Caco-2 (cell line): Measurements from ENCODE around the gene BAHD1. TPM values are rescaled to one million over a fixed set of nuclear protein-coding genes. Genes with fewer than 3 reads are reported as not detected.

Experiments used
- BruUV-seq: library from RNA; stranded (reverse); fragments of 400-500 nt; replicated peaks from 2 replicates; lab custom pipeline; 2021; lab: Mats Ljungman, UMichigan
- CTCF ChIA-PET: fragments of 300-600 bp; sonication (Branson Sonifier 250); formaldehyde crosslinking; loops from one replicate; lab custom pipeline; 2022; ENCODE audit warnings: antibody characterized with exemption; lab: Charles Lee
- POLR2A ChIA-PET: fragments of 300-600 bp; sonication (Branson Sonifier 250); formaldehyde crosslinking; loops from one replicate; lab custom pipeline; 2022; ENCODE audit warnings: antibody characterized with exemption; lab: Charles Lee
- DNase-seq, 2 experiments: peaks; one replicate each; pipeline versions ENCODE4 v3.0.0 to v3.0.0-alpha.2; 2020 to 2022
- H3K27me3 ChIP-seq: replicated peaks from 2 replicates; pipeline ENCODE4 v1.6.0; 2011; ENCODE audit warnings: low read length; ENCODE audit not compliant: control insufficient read depth, insufficient read depth
- H3K36me3 ChIP-seq: 2 replicates; pipeline ENCODE4 v1.5.1; 2011; ENCODE audit warnings: low read length; ENCODE audit not compliant: control insufficient read depth, insufficient read depth
- H3K4me1 ChIP-seq: fragments of 250-450 bp; sonication (Bioruptor Pico); 2 replicates; pipeline ENCODE4 v1.5.1; 2020; ENCODE audit warnings: mild to moderate bottlenecking
- H3K4me3 ChIP-seq: 2 replicates; pipeline ENCODE4 v1.5.1; 2011; ENCODE audit warnings: low read depth, mild to moderate bottlenecking, control low read depth, low read length
- H3K9me3 ChIP-seq: fragments of 250-450 bp; sonication (Bioruptor Pico); 2 replicates; pipeline ENCODE4 v1.5.1; 2020; ENCODE audit warnings: mild to moderate bottlenecking, moderate library complexity
- H3K27ac Mint-ChIP-seq: one replicate; pipeline ENCODE4 v1.8.0; 2022; ENCODE audit warnings: mixed read lengths; ENCODE audit not compliant: unreplicated experiment
- H3K27me3 Mint-ChIP-seq: one replicate; pipeline ENCODE4 v1.8.0; 2022; ENCODE audit warnings: mixed read lengths; ENCODE audit not compliant: insufficient read depth, unreplicated experiment
- H3K36me3 Mint-ChIP-seq: one replicate; pipeline ENCODE4 v1.8.0; 2022; ENCODE audit warnings: mild to moderate bottlenecking, mixed read lengths; ENCODE audit not compliant: insufficient read depth, unreplicated experiment
- H3K4me1 Mint-ChIP-seq: one replicate; pipeline ENCODE4 v1.8.0; 2022; ENCODE audit warnings: low read depth, mixed read lengths; ENCODE audit not compliant: unreplicated experiment
- H3K4me3 Mint-ChIP-seq: one replicate; pipeline ENCODE4 v1.8.0; 2022; ENCODE audit warnings: mild to moderate bottlenecking, moderate library complexity, mixed read lengths; ENCODE audit not compliant: unreplicated experiment
- H3K9me3 Mint-ChIP-seq: one replicate; pipeline ENCODE4 v1.8.0; 2022; ENCODE audit warnings: mixed read lengths; ENCODE audit not compliant: unreplicated experiment
- intact Hi-C: fragments of 100-400 bp; cut with micrococcal nuclease; formaldehyde crosslinking; loops from one replicate; pipeline ENCODE4 v1.10.0; 2022; ENCODE audit not compliant: unreplicated experiment
- total RNA-seq: library from RNA; stranded (reverse); gene quantifications from 2 replicates; pipeline ENCODE4 v1.2.3, GENCODE V29; 2022
- TF ChIP-seq, protein P1 (sequence below), 2 experiments: fragments of 200-600 bp in 1 of 2; IDR thresholded peaks; 1 replicate in 1 of 2; 2 replicates in 1 of 2; pipeline versions ENCODE4 v1.5.1 to v1.8.0; 2011 to 2022; ENCODE audit warnings: antibody characterized with exemption in 1 of 2, control low read depth in 1 of 2, inconsistent platforms in 1 of 2, low read depth in 1 of 2, low read length in 1 of 2, mild to moderate bottlenecking in 1 of 2, moderate library complexity in 1 of 2; ENCODE audit not compliant: insufficient read depth in 1 of 2, severe bottlenecking in 1 of 2, unreplicated experiment in 1 of 2

BAHD1 gene
- total RNA-seq, 1 experiment from 2014 or later: 28.1 TPM

- no peaks in the 10 kb centered on the region for H3K4me1 ChIP-seq
- ChIA-PET POLR2A (interaction anchor here (1.1 kb wide), 1 partner anchor 8 kb away, joined by 4 read pairs; the partner anchor contains the start of gene IVD), CTCF (interaction anchor here (0.7 to 1.2 kb wide), 2 partner anchors 8 to 9 kb away, joined by 3 to 7 read pairs; partner anchors contain the start of gene IVD)
- H3K27me3 Mint-ChIP-seq: no peaks in the 10 kb centered on the region
- H3K9me3 ChIP-seq: no peaks in the 10 kb centered on the region
- intact Hi-C loops: no loop called here
- no peaks in the 10 kb centered on the region for H3K4me1 Mint-ChIP-seq
- BruUV-seq: no TSS peak
- H3K36me3 ChIP-seq: no peaks in the 10 kb centered on the region
- TF ChIP-seq, protein P1, sequence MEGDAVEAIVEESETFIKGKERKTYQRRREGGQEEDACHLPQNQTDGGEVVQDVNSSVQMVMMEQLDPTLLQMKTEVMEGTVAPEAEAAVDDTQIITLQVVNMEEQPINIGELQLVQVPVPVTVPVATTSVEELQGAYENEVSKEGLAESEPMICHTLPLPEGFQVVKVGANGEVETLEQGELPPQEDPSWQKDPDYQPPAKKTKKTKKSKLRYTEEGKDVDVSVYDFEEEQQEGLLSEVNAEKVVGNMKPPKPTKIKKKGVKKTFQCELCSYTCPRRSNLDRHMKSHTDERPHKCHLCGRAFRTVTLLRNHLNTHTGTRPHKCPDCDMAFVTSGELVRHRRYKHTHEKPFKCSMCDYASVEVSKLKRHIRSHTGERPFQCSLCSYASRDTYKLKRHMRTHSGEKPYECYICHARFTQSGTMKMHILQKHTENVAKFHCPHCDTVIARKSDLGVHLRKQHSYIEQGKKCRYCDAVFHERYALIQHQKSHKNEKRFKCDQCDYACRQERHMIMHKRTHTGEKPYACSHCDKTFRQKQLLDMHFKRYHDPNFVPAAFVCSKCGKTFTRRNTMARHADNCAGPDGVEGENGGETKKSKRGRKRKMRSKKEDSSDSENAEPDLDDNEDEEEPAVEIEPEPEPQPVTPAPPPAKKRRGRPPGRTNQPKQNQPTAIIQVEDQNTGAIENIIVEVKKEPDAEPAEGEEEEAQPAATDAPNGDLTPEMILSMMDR (IDR thresholded peaks at IDR 0.05; ENCODE audit: insufficient read depth in 1 of 2, low read depth in 1 of 2, low read length in 1 of 2, severe bottlenecking in 1 of 2, unreplicated experiment in 1 of 2): no peak
- DNase-seq: no peak
- H3K27ac Mint-ChIP-seq: no peak overlapping the region
- H3K4me3 Mint-ChIP-seq: no peak overlapping the region
- no peaks in the 10 kb centered on the region for H3K9me3 Mint-ChIP-seq
- no peaks in the 10 kb centered on the region for H3K27me3 ChIP-seq
- H3K4me3 ChIP-seq: no peak overlapping the region
- H3K36me3 Mint-ChIP-seq: peaks cover 26% of the 10 kb centered on the region
These were observed 42.9 kb upstream of the BAHD1 start for GRCh38 chr15:40397688-40398412.

DNA sequence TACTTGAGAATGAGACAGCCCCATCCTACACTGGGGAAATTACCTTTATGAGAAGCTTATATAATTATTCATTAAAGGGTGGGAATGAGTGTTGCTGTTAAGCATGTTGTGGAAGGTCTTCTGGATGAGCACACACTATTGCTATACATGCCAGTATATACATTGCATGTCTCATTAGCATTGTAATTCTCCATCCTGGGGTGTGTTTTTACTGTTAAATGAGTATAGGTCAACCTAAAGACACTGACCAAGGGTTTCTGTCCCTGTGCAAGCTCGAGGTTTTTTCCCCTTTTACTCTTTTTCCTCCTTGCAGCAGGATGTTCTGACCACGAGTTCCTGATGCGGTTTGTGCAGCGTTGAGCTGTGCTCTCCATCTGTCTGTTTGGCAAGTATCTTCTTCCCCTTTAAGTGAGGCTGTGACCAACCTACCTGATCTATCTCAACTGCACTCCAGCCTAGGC lies 42.3 kb upstream of the BAHD1 start:
- Mint-ChIP-seq H3K36me3 (peaks cover 20% of the 10 kb centered on the region), H3K27me3 (no peaks in the 10 kb centered on the region), H3K4me1 (no peaks in the 10 kb centered on the region), H3K27ac (no peak overlapping the region), H3K4me3 (no peak overlapping the region), H3K9me3 (no peaks in the 10 kb centered on the region)
- no TSS peak for BruUV-seq
- ChIA-PET CTCF (interaction anchor here (1.2 kb wide), 1 partner anchor 9 kb away, joined by 3 read pairs; no protein-coding TSS in a partner anchor), POLR2A (no interaction called here)
- no peaks in the 10 kb centered on the region for H3K36me3 ChIP-seq
- no peaks in the 10 kb centered on the region for H3K4me1 ChIP-seq
- H3K27me3 ChIP-seq: no peaks in the 10 kb centered on the region
- H3K9me3 ChIP-seq: no peaks in the 10 kb centered on the region
- no peak for DNase-seq
- TF ChIP-seq, protein P1 (IDR thresholded peaks at IDR 0.05; ENCODE audit: insufficient read depth in 1 of 2, low read depth in 1 of 2, low read length in 1 of 2, severe bottlenecking in 1 of 2, unreplicated experiment in 1 of 2): no peak
- intact Hi-C loops: no loop called here
- H3K4me3 ChIP-seq: no peak overlapping the region

DNA sequence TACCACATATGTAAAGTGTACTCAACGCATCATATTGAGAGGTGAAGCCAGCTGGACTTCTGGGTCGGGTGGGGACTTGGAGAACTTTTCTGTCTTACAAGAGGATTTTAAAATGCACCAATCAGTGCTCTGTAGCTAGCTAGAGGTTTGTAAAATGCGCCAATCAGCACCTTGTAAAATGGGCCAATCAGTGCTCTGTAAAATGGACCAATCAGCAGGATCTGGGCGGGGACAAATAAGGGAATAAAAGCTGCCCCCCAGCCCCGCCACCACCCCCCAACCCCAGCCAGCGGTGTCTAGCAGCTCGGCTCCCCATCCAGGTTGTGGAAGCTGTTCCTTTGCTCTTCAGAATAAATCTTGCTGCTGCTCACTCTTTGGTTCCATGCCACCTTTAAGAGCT lies 41.4 kb upstream of the BAHD1 start:
- Mint-ChIP-seq H3K36me3 (peaks cover 15% of the 10 kb centered on the region), H3K9me3 (no peaks in the 10 kb centered on the region)

More for the DNA sequence above, 41.4 kb upstream of the BAHD1 start:
- no TSS peak for BruUV-seq
- Mint-ChIP-seq H3K27ac (no peak overlapping the region), H3K4me1 (no peaks in the 10 kb centered on the region), H3K27me3 (no peaks in the 10 kb centered on the region), H3K4me3 (no peak overlapping the region)
- Histone ChIP-seq H3K9me3 (no peaks in the 10 kb centered on the region), H3K36me3 (no peaks in the 10 kb centered on the region), H3K4me3 (no peak overlapping the region), H3K27me3 (no peaks in the 10 kb centered on the region), H3K4me1 (no peaks in the 10 kb centered on the region)
- intact Hi-C loops: no loop called here
- ChIA-PET POLR2A (no interaction called here), CTCF (interaction anchor here (0.6 to 1.0 kb wide), 3 partner anchors 22 to 314 kb away, joined by 3 to 5 read pairs (median 5); no protein-coding TSS in a partner anchor)
- no peak for DNase-seq
- TF ChIP-seq, protein P1 (IDR thresholded peaks at IDR 0.05; ENCODE audit: insufficient read depth in 1 of 2, low read depth in 1 of 2, low read length in 1 of 2, severe bottlenecking in 1 of 2, unreplicated experiment in 1 of 2): no peak
